Activated T-helper 1 cell treated with Interleukin-2 at 50 U/mL for 16 hours (primary cell): ENCODE measurements around the gene SIAE.
"Not testable (repeated sequence)": the region's sequence is repeated elsewhere in the genome, so short reads cannot be mapped to it uniquely, and the experiment has no call there.

Experiments used
- DNase-seq: peaks from one replicate; pipeline ENCODE4 v3.0.0-alpha.2; 2020; ENCODE audit warnings: low read depth

SIAE gene

DNA sequence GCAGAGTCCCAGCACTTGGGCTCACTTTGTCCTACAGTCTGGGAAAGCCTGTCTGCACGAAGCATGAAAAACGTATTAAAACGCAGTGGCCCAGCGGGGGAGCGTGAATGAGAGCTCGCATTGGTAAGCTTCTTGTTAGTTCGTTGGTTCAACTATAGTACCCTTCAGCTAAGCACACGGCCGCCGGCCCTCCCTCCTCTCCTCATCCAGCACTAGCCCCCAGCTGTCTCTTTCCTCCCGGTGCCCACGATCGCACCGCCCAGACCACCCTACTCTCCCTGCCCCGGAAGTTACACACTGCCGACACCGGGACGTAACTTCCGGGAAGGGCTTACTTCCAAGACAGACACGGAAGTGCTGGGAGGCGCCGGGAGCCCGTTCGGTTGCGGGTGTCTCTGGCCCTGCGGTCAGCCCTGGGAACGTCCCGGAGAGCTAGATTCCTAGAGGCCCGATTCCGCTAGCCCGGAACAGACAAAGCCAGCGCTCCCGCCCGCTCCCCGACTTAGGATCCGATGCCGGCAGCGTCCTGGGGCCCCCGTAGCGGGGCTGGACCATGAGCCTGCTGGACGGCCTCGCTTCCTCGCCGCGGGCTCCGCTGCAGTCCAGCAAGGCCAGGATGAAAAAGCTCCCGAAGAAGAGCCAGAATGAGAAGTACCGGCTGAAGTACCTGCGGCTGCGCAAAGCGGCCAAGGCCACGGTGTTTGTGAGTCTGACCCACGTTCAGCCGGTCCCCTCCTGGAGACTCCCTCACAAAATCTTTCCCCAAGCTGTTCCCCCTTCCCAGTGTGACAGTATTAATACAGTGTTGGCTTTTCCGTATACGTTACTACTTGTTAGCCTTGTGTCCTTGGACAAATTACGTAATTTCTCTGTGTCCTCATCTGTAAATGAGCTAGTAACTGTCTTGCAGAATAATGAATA is 50.7 kb downstream of the SIAE start, which contains the start of gene TBRG1:
Gene TBRG1, plus strand, starts transcription at position 334 of the 921 bp plus-strand sequence. Its CDS starts 220 bp downstream, at position 554.
- peak; percentile 76 for DNase-seq

DNA sequence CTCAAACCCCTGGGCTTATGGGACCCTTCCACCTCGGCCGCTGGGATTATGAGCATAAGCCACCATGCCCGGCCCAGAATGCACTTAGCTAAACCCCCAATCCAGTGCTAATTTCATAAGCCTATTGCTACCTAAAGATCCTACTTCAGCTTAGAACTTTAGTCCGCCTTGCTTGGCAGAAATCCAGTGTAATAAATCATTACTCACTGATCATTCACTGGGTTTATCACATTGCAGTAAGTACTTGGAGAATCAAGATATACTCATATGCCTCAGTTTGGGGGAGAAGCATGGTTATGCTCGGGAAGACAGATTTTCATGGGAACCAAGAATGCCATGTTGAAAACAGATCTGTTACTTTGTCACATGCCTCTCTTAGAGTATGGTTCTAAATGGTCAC is 54.7 kb downstream of the SIAE start:
- no peak for DNase-seq

DNA sequence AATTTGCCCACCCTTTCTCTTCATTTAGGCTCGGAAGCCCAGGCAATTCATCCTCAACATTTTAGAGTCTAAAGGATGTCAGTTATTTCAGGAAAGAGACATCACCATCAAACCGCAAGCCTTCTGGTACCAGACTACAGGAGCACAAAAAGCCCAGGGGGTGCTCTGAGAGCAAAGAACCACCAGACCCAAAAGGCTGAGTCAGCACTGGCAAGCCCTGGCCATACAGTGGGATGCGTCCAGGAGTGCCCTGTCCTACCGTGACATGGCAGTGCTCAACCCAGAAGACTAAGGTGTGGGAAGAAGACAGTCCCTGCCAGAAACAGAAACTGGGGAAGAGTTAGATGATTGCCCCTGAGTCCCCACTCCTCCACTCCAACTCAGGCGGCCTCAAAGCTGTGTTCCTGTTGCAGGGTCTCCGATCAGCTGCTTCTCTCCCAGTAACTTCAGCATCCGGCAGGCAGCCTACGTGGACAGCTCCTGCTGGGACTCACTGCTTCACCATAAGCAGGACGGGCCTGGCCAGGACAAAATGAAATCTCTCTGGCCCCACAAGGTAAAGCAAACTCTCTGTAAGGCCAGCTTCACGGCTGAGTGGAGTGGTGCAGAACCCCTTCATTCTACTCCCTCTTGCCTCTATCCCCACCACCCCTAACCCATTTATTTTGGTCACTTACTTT is 60.8 kb downstream of the SIAE start:
- DNase-seq: no peak

DNA sequence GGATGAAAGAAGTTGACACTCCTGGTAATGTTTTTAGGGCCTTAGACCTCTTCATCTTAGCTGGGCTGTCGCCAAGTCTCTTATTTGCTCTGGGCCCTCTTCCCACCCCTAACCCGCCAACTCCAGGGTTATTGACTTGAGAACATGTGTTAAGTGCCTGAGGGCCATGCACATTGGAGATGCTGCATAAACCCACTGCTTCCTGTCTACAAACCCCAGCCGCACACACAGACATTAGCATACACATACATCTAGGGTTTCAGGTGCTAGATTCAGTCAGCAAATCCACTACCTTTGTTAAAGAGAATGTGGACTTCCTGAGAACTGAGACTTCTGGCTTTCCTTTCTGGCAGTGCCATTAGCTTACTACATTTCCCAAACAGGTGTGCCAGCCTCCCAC is 61.5 kb downstream of the SIAE start:
- DNase-seq: no peak

DNA sequence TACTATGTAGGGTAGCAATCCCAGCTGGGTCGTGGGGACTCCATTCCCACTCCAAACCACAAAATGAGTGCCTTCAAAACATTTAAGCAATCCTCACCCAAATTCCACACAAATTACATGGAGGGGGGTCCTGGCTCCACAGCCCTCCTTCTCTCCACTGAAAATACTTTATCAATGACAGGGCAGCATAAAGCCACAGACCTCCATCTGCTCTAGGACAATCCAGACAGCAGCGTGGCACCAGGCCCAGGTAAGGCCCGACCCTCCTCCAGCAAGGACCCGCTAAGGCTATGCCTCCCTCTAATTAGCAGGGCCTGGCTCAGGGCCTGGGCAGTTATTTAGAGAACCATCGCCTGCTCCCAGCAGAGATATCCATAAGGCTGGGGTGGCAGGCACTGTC is 62.5 kb downstream of the SIAE start, which contains the start of gene PANX3:
Gene PANX3, plus strand, starts transcription at position 365 of the 400 bp plus-strand sequence. CDS start 129 bp downstream, outside the sequence.
- DNase-seq: no peak

DNA sequence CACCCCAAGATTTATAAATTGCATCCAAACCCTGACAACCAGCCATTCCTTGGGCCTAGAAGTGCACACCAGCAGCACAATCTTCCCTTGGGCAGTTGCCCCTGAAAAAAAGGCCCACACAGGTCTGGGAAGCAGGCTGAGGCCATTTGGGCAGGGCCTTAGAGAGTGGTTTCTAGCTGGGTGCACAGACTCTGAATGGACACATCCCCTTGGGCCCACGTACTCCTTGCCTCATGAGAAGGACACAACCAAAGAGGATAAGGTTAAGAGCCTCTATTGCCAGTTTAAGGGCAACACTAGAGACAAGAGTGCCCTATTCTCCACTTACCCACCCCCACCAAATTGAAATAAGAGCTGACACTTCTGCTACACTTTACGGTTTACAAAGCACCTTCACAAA is 63.2 kb downstream of the SIAE start:
- DNase-seq: no peak

DNA sequence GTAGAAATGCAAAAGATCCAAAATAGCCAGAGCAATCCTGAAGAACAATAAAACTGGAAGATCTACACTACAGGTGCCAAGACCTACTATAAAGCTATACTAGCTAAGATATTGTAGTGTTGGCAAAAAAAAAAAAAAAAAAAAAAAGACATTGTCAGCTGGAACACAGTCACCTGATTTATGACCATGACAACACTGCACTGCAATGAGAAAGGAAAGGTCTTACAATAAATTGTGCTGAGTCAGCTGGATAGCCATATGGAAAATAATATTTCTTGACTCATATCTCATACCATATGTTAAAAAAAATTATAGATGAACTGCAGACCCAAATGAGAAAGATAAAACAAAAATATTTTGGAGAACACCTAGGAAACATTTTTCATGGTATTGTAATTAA is 65.4 kb downstream of the SIAE start:
- no peak for DNase-seq

DNA sequence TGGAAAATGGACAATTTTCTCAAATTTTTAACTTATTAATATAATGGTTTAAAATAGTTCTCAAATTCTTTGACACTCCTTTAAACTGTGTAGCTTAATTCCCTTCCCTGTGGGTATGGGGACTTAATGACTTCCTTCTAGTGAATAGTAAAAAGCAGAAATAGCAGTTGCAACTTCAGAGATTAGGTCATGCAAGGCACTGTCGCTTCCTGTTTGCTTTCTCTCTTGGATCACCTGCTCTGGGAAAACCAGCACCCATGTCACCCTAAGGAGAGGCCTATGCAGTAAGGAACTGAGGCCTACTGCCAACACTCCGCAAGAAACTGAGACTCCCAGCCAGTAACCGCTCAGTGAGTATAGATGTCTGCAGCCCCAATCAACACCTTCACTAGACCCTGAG is 67.8 kb downstream of the SIAE start:
- no peak for DNase-seq

DNA sequence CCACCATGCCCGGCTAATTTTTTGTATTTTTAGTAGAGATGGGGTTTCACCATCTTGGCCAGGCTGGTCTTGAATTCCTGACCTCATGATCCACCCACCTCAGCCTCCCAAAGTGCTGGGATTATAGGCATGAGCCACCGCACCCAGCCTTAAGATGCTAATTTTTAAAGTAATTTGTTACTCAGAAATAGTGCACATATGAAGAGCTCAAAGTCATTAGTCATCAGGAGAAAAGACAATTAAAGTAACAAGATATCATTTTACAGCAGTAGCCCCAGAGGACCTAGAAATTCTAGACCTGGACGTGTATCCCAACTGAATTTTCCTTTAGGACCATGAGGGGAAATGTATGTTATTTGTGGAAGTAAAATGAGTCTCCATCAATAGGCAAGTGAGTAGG is 70.8 kb downstream of the SIAE start:
- DNase-seq: not testable (repeated sequence)

DNA sequence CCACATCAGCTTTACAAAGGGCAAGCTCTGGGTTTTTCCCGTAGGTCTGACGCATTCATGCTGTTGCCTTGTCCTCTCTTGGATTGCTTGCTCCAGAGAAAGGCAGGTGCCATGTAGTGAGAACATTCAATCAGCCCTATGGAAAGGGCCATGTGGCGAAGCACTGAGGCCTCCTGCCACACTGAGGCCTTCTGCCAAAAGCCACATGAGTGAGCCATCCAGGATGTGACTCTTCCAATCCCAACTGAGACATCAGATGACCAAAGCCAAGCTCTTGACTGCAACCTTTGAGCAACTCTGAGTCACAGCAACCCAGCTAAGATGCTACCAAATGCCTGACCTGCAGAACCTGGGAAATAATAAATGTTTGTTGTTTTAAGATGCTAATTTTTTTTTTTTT is 71.3 kb downstream of the SIAE start:
- no peak for DNase-seq

DNA sequence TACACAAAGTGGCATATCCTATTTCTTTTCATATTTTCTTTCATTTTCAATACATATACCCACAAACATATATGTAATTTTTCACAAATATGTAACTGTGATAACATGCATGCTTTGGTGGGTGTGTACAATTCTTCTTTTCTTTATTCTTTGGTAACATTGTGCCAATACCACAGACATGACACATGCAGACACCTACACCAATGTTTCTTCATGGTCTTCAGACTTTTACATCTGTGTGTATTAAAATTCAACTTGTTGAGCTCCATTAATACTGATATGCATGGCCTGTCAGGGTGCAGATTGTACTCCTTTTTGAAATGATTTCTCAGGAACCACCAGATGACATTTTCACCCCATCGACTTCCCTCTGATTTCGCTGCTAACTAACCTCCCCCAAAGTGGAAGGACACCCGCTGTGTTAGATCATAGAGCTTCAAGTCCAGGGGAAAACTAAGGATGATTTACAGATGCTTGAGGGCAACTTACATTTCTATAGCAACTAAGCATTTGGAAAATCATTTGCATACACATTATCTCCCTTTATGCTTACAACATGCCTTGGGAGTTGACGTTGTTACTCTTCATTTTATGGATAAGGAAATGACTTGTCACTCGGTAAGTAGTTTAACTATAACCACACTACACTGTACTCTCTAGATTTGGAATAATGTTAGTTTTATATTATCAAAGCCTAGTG is 72.8 kb downstream of the SIAE start:
- no peak for DNase-seq

DNA sequence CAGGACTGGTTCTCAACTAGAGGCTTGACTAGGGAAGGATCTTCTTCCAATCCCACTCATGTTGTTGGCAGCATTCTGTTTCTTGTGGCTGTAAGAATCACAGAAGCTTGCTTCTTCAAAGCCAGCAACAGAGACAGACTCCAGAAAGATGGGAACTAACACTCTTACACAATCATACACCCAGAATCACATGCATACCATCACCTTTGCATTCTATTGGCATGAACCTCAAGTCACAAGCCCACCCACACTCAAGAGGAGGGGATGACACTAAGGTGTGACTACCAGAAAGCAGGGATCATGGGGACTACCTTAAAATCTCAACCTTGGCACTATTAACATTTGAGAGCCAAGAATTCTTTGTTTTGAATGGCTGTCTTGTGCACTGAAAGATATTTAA is 75.9 kb downstream of the SIAE start:
- no peak for DNase-seq

DNA sequence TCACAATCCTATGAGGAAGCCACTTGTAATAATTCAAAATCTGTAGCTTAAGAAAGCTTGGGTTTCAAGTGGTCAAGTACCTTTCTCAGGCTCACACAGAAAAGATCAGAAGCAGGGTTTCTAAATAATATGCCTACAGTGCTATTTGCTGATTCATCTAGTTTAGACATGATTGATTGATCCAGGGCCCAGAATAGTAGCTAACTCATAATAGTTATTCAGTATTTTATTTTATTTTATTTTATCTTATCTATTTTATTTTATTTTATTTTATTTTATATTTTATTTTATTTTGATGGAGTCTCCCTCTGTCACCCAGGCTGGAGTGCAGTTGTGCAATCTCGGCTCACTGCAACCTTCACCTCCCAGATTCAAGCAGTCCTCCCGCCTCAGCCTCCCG is 78.2 kb downstream of the SIAE start:
- no peak for DNase-seq

DNA sequence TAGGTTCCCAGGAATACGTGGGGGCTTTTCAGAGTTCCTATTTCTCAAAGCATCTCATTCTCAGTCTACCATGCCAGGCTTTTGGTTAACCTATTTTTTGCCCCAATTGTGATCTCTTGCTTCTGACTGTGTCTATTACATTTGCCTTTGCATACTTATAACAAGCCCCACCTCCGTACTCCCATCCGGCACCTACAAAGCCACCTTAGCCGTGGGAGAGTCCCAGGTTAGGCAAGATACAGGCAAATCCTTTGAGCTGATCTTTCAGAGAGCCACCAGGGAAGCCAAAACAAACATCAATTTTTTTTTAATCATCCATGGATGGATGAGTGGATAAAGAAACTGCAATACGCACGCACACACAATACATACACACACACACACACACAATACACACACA is 80.9 kb downstream of the SIAE start:
- DNase-seq: no peak

DNA sequence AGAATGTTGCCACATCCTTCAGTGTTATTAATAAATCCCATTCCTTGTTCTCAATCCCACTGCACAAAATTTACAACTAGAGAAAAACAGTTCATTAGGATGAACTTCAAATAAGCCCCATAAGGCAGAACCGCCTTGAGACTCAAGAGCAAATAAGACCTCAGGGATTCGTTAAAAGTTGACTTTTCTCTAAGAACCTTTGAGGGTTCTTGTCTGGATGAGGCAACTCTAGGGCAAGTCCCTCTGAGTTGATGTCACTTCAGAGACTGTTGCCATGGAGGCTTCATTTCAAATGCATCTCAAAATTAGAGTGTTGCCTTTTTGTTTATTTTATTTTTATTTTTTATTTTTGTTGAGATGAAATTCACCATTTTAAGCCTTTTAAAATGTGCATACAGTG is 82.1 kb downstream of the SIAE start:
- no peak for DNase-seq

DNA sequence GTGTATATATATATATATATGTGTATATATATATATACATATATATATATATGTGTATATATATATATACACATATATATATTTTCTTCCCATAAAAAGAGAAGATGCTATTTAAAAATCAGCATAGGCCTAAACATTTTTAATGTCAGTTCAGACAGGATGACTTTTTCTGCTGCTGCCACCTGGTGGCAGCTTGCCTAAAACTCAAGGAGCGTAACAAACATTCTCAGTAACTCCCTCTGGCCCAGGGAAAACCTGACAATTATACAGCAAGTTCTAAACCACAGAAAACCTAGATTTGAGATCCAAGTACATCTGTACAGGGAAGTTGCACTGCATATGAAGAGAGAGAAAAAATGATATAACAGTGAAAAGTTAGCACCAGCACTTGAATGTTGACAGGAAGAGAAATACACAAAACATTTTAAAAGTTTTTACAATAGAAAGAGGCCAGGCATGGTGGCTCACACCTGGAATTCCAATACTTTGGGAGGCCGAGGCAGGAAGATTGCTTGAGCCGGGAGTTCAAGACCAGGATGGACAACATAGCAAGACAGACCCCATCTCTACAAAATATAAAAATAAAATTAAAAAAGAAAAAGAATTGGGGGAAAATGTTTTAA is 87.2 kb downstream of the SIAE start:
- peak; percentile 7 for DNase-seq

DNA sequence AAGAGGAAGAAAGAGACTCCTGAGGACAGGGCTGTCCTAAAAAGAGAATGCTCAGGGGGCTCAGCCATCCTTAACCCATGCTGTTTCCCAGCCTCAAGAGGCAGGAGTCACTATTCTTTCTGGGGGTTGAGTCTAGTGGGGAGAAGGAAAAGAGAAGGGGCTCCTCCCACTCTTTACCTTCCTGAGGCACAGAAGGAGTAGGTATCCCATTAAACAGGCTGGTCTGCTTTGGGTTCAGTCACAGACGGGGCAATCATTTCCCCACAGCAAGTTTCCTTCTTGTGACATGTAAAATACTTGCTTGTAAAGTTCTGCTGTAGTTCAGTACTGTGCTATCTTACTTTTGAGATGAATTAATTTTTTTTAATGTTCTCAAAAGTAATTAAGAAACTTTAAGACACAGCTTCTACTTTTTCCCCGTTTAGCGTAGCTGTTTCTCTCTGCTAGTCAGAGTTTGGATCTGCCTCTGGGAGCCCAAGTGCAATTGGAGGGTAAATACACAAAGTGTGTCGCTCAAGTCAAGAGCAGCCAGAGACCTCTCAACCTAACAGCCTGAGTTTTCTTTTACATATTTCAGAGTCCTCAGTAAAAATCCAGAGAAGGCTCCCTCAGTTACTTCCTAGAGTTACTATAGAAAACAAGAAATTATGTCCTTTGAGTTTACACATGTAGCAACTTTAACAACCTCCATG is 88.7 kb downstream of the SIAE start:
- DNase-seq: no peak

DNA sequence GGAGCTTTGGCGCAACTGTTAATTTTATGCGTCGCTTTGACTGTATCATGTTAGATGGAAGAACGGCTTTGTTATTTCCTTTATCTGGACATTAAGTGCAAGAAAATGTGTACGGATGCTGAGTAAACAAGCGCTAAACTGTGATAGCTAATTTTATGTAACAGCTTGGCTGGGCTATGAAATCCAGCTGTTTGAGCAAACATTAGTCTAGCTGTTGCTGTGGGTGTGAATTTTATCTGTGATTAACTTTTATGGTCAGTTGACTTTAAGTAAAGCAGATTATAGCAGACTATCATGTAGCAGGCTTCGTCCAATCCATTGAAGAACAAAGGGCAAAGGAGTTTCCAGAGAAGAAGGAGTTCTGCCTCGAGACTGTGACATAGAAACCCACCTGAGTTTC is 89.8 kb downstream of the SIAE start:
- DNase-seq: no peak
